Aorta (tissue), 5 donors: ENCODE data around the gene PFDN2. TPM values are rescaled to one million over a fixed set of nuclear protein-coding genes. Genes with fewer than 3 reads are reported as not detected.

Source experiments
- ATAC-seq: fragments of 200-7000 bp; cut with Tn5 transposase; one replicate; pipeline ENCODE4 v1.9.1; 2022; ENCODE audit warnings: moderate library complexity; ENCODE audit not compliant: low FRiP score
- DNase-seq, 2 donors: peaks; one replicate each; pipeline ENCODE4 v3.0.0-alpha.2; 2020
- H3K27ac ChIP-seq, 2 donors: one replicate each; pipeline ENCODE4 v1.5.1; 2013; ENCODE audit warnings: low read length in 2 of 2, mild to moderate bottlenecking in 2 of 2, moderate library complexity in 2 of 2, control low read depth in 1 of 2, inconsistent platforms in 1 of 2, low read depth in 1 of 2
- H3K27me3 ChIP-seq, 2 donors: one replicate each; pipeline ENCODE4 v1.6.1; 2013; ENCODE audit warnings: control low read depth in 1 of 2, low read length in 1 of 2, mild to moderate bottlenecking in 1 of 2, moderate library complexity in 1 of 2; ENCODE audit not compliant: insufficient read depth in 2 of 2, control insufficient read depth in 1 of 2
- H3K36me3 ChIP-seq, 2 donors: one replicate each; pipeline ENCODE4 v1.6.1; 2013; ENCODE audit warnings: control low read depth in 1 of 2, low read length in 1 of 2, mild to moderate bottlenecking in 1 of 2; ENCODE audit not compliant: insufficient read depth in 2 of 2, control insufficient read depth in 1 of 2
- H3K4me1 ChIP-seq, 2 donors: one replicate each; pipeline ENCODE4 v1.6.1; 2013; ENCODE audit warnings: low read length in 2 of 2, control low read depth in 1 of 2, mild to moderate bottlenecking in 1 of 2, moderate library complexity in 1 of 2; ENCODE audit not compliant: insufficient read depth in 2 of 2, control insufficient read depth in 1 of 2
- H3K4me3 ChIP-seq, 2 donors: one replicate each; pipeline ENCODE4 v1.5.1; 2013; ENCODE audit warnings: low read length in 2 of 2, control low read depth in 1 of 2, mild to moderate bottlenecking in 1 of 2
- H3K9me3 ChIP-seq: one replicate; pipeline ENCODE4 v1.6.1; 2013; ENCODE audit warnings: mild to moderate bottlenecking, low read length; ENCODE audit not compliant: control insufficient read depth
- WGBS, 2 donors: extraction: QIAGEN DNeasy Blood & Tissue Kit; methylation state at CpG; one replicate each; pipeline ENCODE4 v1.1.7; 2013; 5-methylcytosine and 5-hydroxymethylcytosine counted together
- intact Hi-C, 2 donors: fragments of 100-400 bp; cut with DNase I; formaldehyde crosslinking; loops; one replicate each; pipeline versions ENCODE4 v1.14.2 to v1.15.0; 2022
- polyA plus RNA-seq, 2 donors: library from polyadenylated mRNA; stranded (reverse); fragments of 200-250 nt; gene quantifications; one replicate each; pipeline ENCODE4 v1.2.3, GENCODE V29; 2013
- total RNA-seq, 2 donors: library from RNA; stranded (reverse); fragmentation: NEBNext Ultra II Directional; extraction: Animal tissue kit (Norgen Biotek cat#: 25700); gene quantifications; one replicate each; pipeline ENCODE4 v1.2.1, GENCODE V29; 2021
- donor health status: healthy with polysubstance abuse.
- donor health status: Bipolar disorder and iron deficiency.
- donor health status: DM: no; HTN: no; CAD: no.
- donor health status: DM: no; HTN: no; CAD: no.
- donor health status: DM: yes; HTN: yes; CAD: no.

PFDN2 gene
- total and polyA plus RNA-seq, 4 donors = 36.4 to 116 (median 58.4) TPM

- Histone ChIP-seq H3K9me3 (no peaks in the 10 kb centered on the region), H3K27ac (no peak overlapping the region), H3K27me3 (no peaks in the 10 kb centered on the region), H3K4me3 (no peak overlapping the region), H3K36me3 (no peaks in the 10 kb centered on the region), H3K4me1 (no peaks in the 10 kb centered on the region)
- WGBS, 2 donors = 71 to 78% methylated on average over 3 of the region's 3 CpGs
- DNase-seq (no peak), ATAC-seq (no peak)
- intact Hi-C loops = no loop called here
Observed at GRCh38 chr1:161145832-161146231, 28.0 kb upstream of the PFDN2 start.

- ATAC-seq (no peak), DNase-seq (no peak)
- 92 to 94% methylated on average over 29 of the region's 29 CpGs for WGBS, 2 donors
- H3K36me3 ChIP-seq = no peaks in the 10 kb centered on the region
- H3K4me1 ChIP-seq = no peaks in the 10 kb centered on the region
- H3K9me3 ChIP-seq = no peaks in the 10 kb centered on the region
- intact Hi-C loops = no loop called here
- H3K27ac ChIP-seq = no peak overlapping the region
- no peak overlapping the region for H3K4me3 ChIP-seq
- no peaks in the 10 kb centered on the region for H3K27me3 ChIP-seq
Observed at GRCh38 chr1:161140755-161141400, 23.0 kb upstream of the PFDN2 start.

- H3K9me3 ChIP-seq = no peaks in the 10 kb centered on the region
- H3K36me3 ChIP-seq = no peaks in the 10 kb centered on the region
- 25 to 32% methylated on average over 1 of the region's 1 CpG for WGBS, 2 donors
- intact Hi-C loops = no loop called here
- H3K4me3 ChIP-seq = no peak overlapping the region
- DNase-seq = no peak
- no peaks in the 10 kb centered on the region for H3K4me1 ChIP-seq
- no peak for ATAC-seq
- no peaks in the 10 kb centered on the region for H3K27me3 ChIP-seq
- no peak overlapping the region for H3K27ac ChIP-seq
Observed at GRCh38 chr1:161139766-161140165, 21.9 kb upstream of the PFDN2 start.

GRCh38 chr1:161138431-161138830 is 20.6 kb upstream of the PFDN2 start:
- DNase-seq (no peak), ATAC-seq (no peak)
- Histone ChIP-seq H3K4me3 (no peak overlapping the region), H3K9me3 (no peaks in the 10 kb centered on the region), H3K27me3 (no peaks in the 10 kb centered on the region), H3K4me1 (no peaks in the 10 kb centered on the region), H3K36me3 (no peaks in the 10 kb centered on the region), H3K27ac (no peak overlapping the region)
- WGBS, 2 donors = 60 to 77% methylated on average over 1 of the region's 1 CpG
- intact Hi-C loops = no loop called here

DNA sequence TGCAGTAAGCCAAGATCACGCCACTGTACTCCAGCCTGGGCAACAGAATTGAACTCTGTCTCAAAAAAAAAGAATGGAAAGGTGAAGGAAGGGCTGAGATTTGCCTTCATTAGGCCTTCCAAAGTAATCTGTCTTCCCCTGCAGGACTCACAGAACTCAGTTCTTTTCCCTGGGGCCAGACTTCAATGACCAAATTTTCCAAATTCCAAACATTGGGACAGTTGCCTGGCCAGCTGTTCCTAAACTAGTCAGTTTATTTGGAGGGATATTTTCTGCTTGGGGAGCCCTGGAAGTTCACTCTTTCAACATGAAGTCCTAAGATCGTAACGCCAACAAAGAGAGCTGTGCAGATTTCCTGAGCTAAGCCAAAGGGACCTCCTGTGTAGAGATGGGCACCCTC is 20.0 kb upstream of the PFDN2 start:
- no peak for DNase-seq
- Histone ChIP-seq H3K27ac (no peak overlapping the region), H3K4me1 (no peaks in the 10 kb centered on the region), H3K4me3 (no peak overlapping the region), H3K36me3 (no peaks in the 10 kb centered on the region), H3K9me3 (no peaks in the 10 kb centered on the region), H3K27me3 (no peaks in the 10 kb centered on the region)
- no peak for ATAC-seq
- intact Hi-C loops = no loop called here
- WGBS, 2 donors = 55 to 65% methylated on average over 3 of the region's 3 CpGs

DNA sequence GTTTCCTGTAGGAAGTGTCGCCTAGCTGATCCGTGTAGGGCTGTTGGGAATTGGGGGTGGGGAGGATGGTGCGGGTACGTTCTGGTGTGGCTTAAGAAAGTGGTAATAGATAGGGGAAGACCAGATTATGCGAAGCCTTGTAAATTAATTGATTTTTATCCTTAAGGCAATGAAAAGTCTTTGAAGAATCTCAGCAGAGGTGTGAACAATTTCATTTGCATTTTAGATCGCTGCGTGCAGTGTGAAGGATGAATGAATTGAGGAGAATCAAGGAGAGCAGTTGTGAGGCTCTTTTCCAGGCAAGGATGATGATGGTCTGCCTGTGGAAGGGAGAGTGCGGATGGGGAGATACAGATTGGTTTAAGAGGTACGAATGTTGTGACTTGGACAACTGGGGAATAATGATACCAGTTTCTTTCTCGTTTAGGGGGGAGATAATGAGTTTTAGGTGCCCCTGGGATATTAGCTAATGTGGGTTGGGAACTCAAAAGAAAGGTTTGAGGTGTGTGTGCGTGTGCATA is 15.4 kb upstream of the PFDN2 start:
- Histone ChIP-seq H3K4me3 (peak overlapping the region; percentile 61 to 92), H3K27me3 (no peaks in the 10 kb centered on the region), H3K36me3 (no peaks in the 10 kb centered on the region), H3K4me1 (no peaks in the 10 kb centered on the region), H3K9me3 (no peaks in the 10 kb centered on the region), H3K27ac (peak overlapping the region; percentile 63 to 79)
- intact Hi-C loops = loop anchor here (2.0 kb wide), 2 partner anchors 20 to 26 kb away; partner anchors contain the start of genes UFC1 (in 1 of the 2) and USP21 (in 1 of the 2)
- DNase-seq (no peak), ATAC-seq (no peak)
- WGBS, 2 donors = 2 to 3% methylated on average over 11 of the region's 11 CpGs

DNA sequence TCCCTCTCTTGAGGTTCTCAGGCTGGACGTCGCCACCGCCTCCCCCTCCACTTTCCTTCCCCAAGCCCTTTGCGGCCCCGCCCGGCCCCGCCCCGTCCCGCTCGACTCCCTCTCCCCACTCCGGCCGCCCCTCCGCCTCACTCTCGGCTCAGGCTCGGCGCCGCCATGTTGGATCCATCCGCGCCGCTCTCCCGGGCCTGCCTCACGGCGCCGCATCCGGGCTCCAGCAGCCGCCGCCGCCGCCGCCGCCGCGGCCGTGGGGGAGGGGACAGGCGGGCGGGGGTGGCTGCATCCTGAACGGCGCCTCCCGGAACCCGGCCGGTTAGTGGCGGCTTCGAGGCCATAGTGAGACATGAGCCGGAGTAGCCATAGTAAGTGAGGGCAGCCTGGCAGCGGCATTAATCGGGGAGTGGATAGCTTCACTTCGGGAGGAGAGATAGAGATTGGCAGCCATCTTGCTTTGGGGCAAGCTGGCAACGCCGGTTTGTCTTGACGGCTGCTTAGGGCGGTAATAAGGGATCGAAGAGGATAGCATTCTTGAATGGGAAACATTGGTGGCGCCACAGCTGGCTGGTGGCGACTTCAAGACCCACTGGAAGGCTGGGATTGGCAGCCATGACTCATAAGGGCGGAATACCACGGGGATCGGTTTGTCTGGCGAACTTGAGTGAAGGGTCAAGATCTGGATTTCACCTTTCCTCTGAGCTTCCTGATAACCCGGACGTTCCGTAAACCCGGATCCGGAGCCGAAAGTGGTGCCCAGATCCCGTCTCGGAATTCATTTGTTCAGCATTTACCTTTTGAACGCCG is 14.8 kb upstream of the PFDN2 start, which contains the start of gene DEDD:
TSS of gene DEDD (minus strand) at position 258 of the 810 bp plus-strand sequence. CDS start 8,205 bp downstream, outside the sequence.
- ATAC-seq (peak; percentile 95), DNase-seq (peak; percentile 96 to 97)
- H3K27ac ChIP-seq = peak within 1 kb of the TSS; percentile 63 to 79
- H3K4me3 ChIP-seq = peak within 1 kb of the TSS; percentile 61 to 92
- H3K9me3 ChIP-seq = no peaks in the 10 kb centered on the region
- no peaks in the 10 kb centered on the region for H3K4me1 ChIP-seq
- H3K36me3 ChIP-seq = no peaks in the 10 kb centered on the region
- no peaks in the 10 kb centered on the region for H3K27me3 ChIP-seq
- 0 to 1% methylated on average over 51 to 68 of the region's 68 CpGs for WGBS, 2 donors
- intact Hi-C loops = loop anchor here (2.0 kb wide), 2 partner anchors 20 to 26 kb away; partner anchors contain the start of genes UFC1 (in 1 of the 2) and USP21 (in 1 of the 2)

DNA sequence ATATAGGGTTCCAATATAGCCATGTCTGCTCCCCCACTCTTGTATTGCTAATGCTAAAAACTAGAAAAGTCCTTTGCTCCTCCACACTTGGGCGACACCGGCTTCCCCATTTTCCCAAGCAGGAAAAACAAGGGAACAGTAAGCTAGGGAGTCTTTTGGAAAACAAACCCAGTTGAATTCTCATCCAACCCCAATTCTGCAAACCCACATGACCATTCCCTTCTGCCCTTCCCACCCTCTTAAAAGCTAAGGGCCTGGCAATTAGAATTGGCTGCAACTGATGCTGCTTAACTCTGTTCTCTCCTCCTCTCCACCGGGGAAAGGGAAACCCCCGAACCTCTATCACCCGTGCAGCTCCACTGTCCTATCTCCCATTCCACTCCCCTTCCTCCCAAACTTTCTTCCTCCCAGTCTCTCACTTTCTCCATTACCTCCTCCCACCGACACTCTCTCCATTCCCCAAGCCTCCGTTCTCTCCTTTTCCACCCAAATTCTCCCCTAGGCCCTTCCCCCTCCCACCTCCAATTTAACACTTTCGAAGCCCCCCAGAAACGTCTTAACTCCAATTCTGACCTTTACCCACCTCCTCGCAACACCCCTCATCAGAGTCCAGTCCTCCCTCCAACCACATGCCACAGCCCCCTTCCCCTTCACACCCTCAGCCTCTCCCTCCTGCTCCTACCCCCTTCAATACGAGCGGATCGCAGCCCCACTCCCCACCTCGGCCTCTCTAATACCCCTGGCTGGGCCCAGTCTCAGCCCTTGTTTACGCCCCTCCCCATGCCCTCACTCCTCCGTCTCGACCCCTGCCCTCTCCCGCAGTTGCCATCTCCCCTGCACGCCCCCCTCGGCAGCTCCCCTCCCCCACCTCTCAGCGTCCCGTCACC is 13.9 kb upstream of the PFDN2 start:
- peak; percentile 48 for ATAC-seq
- no peak for DNase-seq
- intact Hi-C loops = loop anchor here (2.0 kb wide), 2 partner anchors 21 to 27 kb away; partner anchors contain the start of genes UFC1 (in 1 of the 2) and USP21 (in 1 of the 2)
- peak overlapping the region; percentile 61 to 92 for H3K4me3 ChIP-seq
- H3K9me3 ChIP-seq = no peaks in the 10 kb centered on the region
- no peaks in the 10 kb centered on the region for H3K27me3 ChIP-seq
- no peaks in the 10 kb centered on the region for H3K36me3 ChIP-seq
- WGBS, 2 donors = 1% methylated on average over 22 of the region's 22 CpGs
- H3K4me1 ChIP-seq = no peaks in the 10 kb centered on the region
- H3K27ac ChIP-seq = peak overlapping the region in 1 of 2 donors; percentile 79
